T-helper 1 cell treated with Interleukin-12 subunit alpha and Interleukin-12 subunit beta and Interleukin-4 antibody, amounts not matched to agents 30 μg/mL and 1 μg/mL, for 36 hours (primary cell): ENCODE measurements around the gene SECISBP2L.
A peak's percentile ranks its signal among the peaks of the same experiment; 100 is the strongest.
"Not testable (repeated sequence)": the region's sequence is repeated elsewhere in the genome, so short reads cannot be mapped to it uniquely, and the experiment has no call there.

ENCODE experiments used
- H3K27ac Mint-ChIP-seq: one replicate; pipeline ENCODE4 v1.8.0; 2021; ENCODE audit warnings: mild to moderate bottlenecking, mixed read lengths
- H3K27me3 Mint-ChIP-seq: one replicate; pipeline ENCODE4 v1.8.0; 2021; ENCODE audit warnings: low read depth, mixed read lengths
- H3K36me3 Mint-ChIP-seq: one replicate; pipeline ENCODE4 v1.8.0; 2021; ENCODE audit warnings: low read depth, mixed read lengths
- H3K4me1 Mint-ChIP-seq: one replicate; pipeline ENCODE4 v1.8.0; 2021; ENCODE audit warnings: low read depth, mixed read lengths
- H3K4me3 Mint-ChIP-seq: one replicate; pipeline ENCODE4 v1.8.0; 2021; ENCODE audit warnings: mild to moderate bottlenecking, moderate library complexity, mixed read lengths
- H3K9me3 Mint-ChIP-seq: one replicate; pipeline ENCODE4 v1.8.0; 2021; ENCODE audit warnings: mixed read lengths

The SECISBP2L gene

GRCh38 chr15:49046220-49047102 lies at the start of gene SECISBP2L:
Gene SECISBP2L (minus strand): TSS chr15:49046446. CDS start chr15:49046299, 147 bp downstream.
- peaks cover 2% of the 10 kb centered on the region for H3K36me3 Mint-ChIP-seq
- peak within 1 kb of the TSS; percentile 95 for H3K4me3 Mint-ChIP-seq
- H3K27ac Mint-ChIP-seq, result peak within 1 kb of the TSS; percentile 89
- no peaks in the 10 kb centered on the region for H3K9me3 Mint-ChIP-seq
- peaks cover 24% of the 10 kb centered on the region for H3K4me1 Mint-ChIP-seq
- H3K27me3 Mint-ChIP-seq, result no peaks in the 10 kb centered on the region

GRCh38 chr15:49094923-49095322 lies 48.7 kb upstream of the SECISBP2L start:
- H3K9me3 Mint-ChIP-seq, result no peaks in the 10 kb centered on the region
- H3K4me1 Mint-ChIP-seq, result no peaks in the 10 kb centered on the region
- H3K4me3 Mint-ChIP-seq, result no peak overlapping the region
- peaks cover 7% of the 10 kb centered on the region for H3K36me3 Mint-ChIP-seq
- H3K27me3 Mint-ChIP-seq, result no peaks in the 10 kb centered on the region
- H3K27ac Mint-ChIP-seq, result no peak overlapping the region

GRCh38 chr15:49093252-49094105 lies 47.2 kb upstream of the SECISBP2L start:
- peaks cover 5% of the 10 kb centered on the region for H3K36me3 Mint-ChIP-seq
- no peaks in the 10 kb centered on the region for H3K4me1 Mint-ChIP-seq
- H3K27me3 Mint-ChIP-seq, result no peaks in the 10 kb centered on the region
- H3K9me3 Mint-ChIP-seq, result no peaks in the 10 kb centered on the region
- no peak overlapping the region for H3K4me3 Mint-ChIP-seq
- H3K27ac Mint-ChIP-seq, result no peak overlapping the region

GRCh38 chr15:49088996-49089395 lies 42.8 kb upstream of the SECISBP2L start:
- no peaks in the 10 kb centered on the region for H3K36me3 Mint-ChIP-seq
- H3K4me1 Mint-ChIP-seq, result no peaks in the 10 kb centered on the region
- no peak overlapping the region for H3K4me3 Mint-ChIP-seq
- peaks cover 3% of the 10 kb centered on the region for H3K27me3 Mint-ChIP-seq
- H3K27ac Mint-ChIP-seq, result no peak overlapping the region
- H3K9me3 Mint-ChIP-seq, result no peaks in the 10 kb centered on the region

- peaks cover 3% of the 10 kb centered on the region for H3K27me3 Mint-ChIP-seq
- no peak overlapping the region for H3K4me3 Mint-ChIP-seq
- H3K36me3 Mint-ChIP-seq, result no peaks in the 10 kb centered on the region
- no peaks in the 10 kb centered on the region for H3K9me3 Mint-ChIP-seq
- no peak overlapping the region for H3K27ac Mint-ChIP-seq
- H3K4me1 Mint-ChIP-seq, result no peaks in the 10 kb centered on the region
These were observed 39.6 kb upstream of the SECISBP2L start for GRCh38 chr15:49085696-49086459.

- Mint-ChIP-seq H3K27ac (no peak overlapping the region), H3K4me1 (no peaks in the 10 kb centered on the region), H3K4me3 (no peak overlapping the region), H3K27me3 (peaks cover 3% of the 10 kb centered on the region), H3K9me3 (no peaks in the 10 kb centered on the region), H3K36me3 (no peaks in the 10 kb centered on the region)
These were observed 38.0 kb upstream of the SECISBP2L start for GRCh38 chr15:49084285-49084570.

GRCh38 chr15:49083401-49084284 lies 37.4 kb upstream of the SECISBP2L start:
- Mint-ChIP-seq H3K4me1 (no peaks in the 10 kb centered on the region), H3K36me3 (no peaks in the 10 kb centered on the region), H3K9me3 (no peaks in the 10 kb centered on the region), H3K4me3 (no peak overlapping the region), H3K27me3 (peaks cover 3% of the 10 kb centered on the region), H3K27ac (no peak overlapping the region)

- H3K36me3 Mint-ChIP-seq, result no peaks in the 10 kb centered on the region
- H3K27me3 Mint-ChIP-seq, result peaks cover 3% of the 10 kb centered on the region
- no peak overlapping the region for H3K4me3 Mint-ChIP-seq
- no peaks in the 10 kb centered on the region for H3K9me3 Mint-ChIP-seq
- H3K4me1 Mint-ChIP-seq, result no peaks in the 10 kb centered on the region
- H3K27ac Mint-ChIP-seq, result no peak overlapping the region
These were observed 36.7 kb upstream of the SECISBP2L start for GRCh38 chr15:49082960-49083359.

GRCh38 chr15:49079340-49080039 lies 33.2 kb upstream of the SECISBP2L start:
- no peaks in the 10 kb centered on the region for H3K27me3 Mint-ChIP-seq
- no peak overlapping the region for H3K4me3 Mint-ChIP-seq
- no peaks in the 10 kb centered on the region for H3K9me3 Mint-ChIP-seq
- H3K36me3 Mint-ChIP-seq, result no peaks in the 10 kb centered on the region
- H3K4me1 Mint-ChIP-seq, result no peaks in the 10 kb centered on the region
- no peak overlapping the region for H3K27ac Mint-ChIP-seq

- Mint-ChIP-seq H3K36me3 (no peaks in the 10 kb centered on the region), H3K27ac (no peak overlapping the region), H3K4me1 (no peaks in the 10 kb centered on the region), H3K4me3 (no peak overlapping the region), H3K27me3 (peaks cover 19% of the 10 kb centered on the region), H3K9me3 (no peaks in the 10 kb centered on the region)
These were observed 29.6 kb upstream of the SECISBP2L start for GRCh38 chr15:49075881-49076280.

GRCh38 chr15:49074589-49075287 lies 28.5 kb upstream of the SECISBP2L start:
- H3K36me3 Mint-ChIP-seq, result not testable (repeated sequence)

GRCh38 chr15:49066372-49066771 lies 20.1 kb upstream of the SECISBP2L start:
- H3K4me1 Mint-ChIP-seq, result no peaks in the 10 kb centered on the region
- no peaks in the 10 kb centered on the region for H3K36me3 Mint-ChIP-seq
- H3K27me3 Mint-ChIP-seq, result peaks cover 10% of the 10 kb centered on the region
- no peak overlapping the region for H3K27ac Mint-ChIP-seq
- no peaks in the 10 kb centered on the region for H3K9me3 Mint-ChIP-seq
- no peak overlapping the region for H3K4me3 Mint-ChIP-seq

More at GRCh38 chr15:49074589-49075287, 28.5 kb upstream of the SECISBP2L start:
- H3K4me3 Mint-ChIP-seq, H3K4me1 Mint-ChIP-seq, H3K27ac Mint-ChIP-seq, H3K9me3 Mint-ChIP-seq: not testable (repeated sequence)
- peaks cover 21% of the 10 kb centered on the region for H3K27me3 Mint-ChIP-seq

- Mint-ChIP-seq H3K4me1 (peaks cover 6% of the 10 kb centered on the region), H3K27me3 (peaks cover 5% of the 10 kb centered on the region), H3K27ac (no peak overlapping the region), H3K4me3 (no peak overlapping the region), H3K9me3 (no peaks in the 10 kb centered on the region), H3K36me3 (no peaks in the 10 kb centered on the region)
These were observed 18.6 kb upstream of the SECISBP2L start for GRCh38 chr15:49064884-49065283.
